ENCODE measurements around the gene APC2.

DNA sequence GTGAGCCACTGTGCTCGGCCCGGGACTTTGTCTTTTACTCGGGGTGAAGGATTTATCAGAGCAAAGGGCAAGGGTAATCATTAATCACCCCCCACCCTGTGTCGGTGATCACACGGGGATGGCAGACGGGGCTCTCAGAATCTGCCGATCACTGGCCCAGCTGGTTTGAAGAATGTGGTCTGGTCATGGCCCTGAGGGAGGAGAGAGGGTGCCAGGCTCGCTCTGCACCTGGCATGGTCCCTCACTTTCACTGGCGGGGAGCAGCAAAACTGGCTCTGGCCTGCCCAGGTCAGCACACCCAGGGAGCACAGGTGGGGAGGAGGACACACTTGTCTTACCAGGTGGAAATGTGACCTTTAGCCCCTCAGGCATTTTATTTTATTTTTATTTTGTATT is 51.3 kb downstream of the APC2 start:
- no peak for TF ChIP-seq CTCF (conservative IDR thresholded peaks at IDR 0.05)
- TF ChIP-seq EZH2 (IDR thresholded peaks at IDR 0.05; ENCODE audit: low read depth): no peak

Data from PC-9 (cell line).